NCI-H345 treated with DMSO at 0.1 percent for 48 hours (cell line): ENCODE measurements around the gene KCNC4.
A peak's percentile ranks its signal among the peaks of the same experiment; 100 is the strongest.

ENCODE experiments used
- DNase-seq: peaks from one replicate; lab custom pipeline; 2025; ENCODE audit not compliant: unreplicated experiment; lab: John Stamatoyannopoulos, UW

KCNC4 gene

GRCh38 chr1:110209715-110210603, at the start of gene KCNC4:
Gene KCNC4 (plus strand): TSS chr1:110210314. CDS start chr1:110211500, 1,186 bp downstream.
- DNase-seq: peak; percentile 37

- DNase-seq: no peak
Observed at GRCh38 chr1:110160538-110161100, 49.5 kb upstream of the KCNC4 start.

DNA sequence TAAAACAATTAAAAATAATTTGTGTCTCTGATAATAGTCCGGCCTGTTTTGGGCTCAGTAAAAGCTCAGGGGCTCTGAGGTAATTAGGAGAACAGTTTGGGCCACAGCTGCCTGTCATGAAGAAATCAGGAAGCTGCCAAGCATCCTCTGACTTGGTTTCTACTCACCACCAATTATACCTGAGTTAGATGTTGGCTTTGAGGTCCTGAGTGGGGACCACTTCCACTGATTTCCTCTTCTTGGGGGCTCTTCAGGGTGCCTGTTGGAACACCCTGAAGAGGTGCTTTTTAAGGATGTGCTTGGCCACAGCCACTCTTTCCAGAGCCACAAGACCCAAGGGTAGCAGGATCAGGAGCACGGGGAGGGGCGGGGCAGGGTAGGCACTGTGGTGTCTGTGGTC, 48.9 kb upstream of the KCNC4 start:
- no peak for DNase-seq

DNA sequence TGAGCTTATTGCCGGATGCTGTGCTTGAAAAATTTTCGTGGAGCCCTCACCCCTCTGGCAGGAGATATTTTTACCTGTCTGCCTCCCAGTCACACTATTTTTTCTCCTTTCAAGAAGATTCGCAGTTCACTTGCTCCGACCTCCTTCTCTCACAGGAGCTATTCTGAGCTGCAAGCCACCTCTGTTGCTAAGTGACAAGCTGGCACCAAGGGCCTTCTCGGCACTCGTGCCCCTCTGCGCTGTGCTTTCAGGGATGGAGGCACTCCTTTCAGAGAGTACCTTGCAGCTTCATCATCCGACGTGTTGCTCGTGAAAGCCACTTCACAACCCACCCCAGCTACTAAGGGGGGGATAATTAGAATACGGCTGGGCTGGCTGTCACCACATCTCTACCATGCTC, 48.3 kb upstream of the KCNC4 start:
- no peak for DNase-seq

- DNase-seq: peak; percentile 12
Observed at GRCh38 chr1:110163591-110163990, 46.5 kb upstream of the KCNC4 start.

GRCh38 chr1:110164725-110165350, 45.3 kb upstream of the KCNC4 start:
- no peak for DNase-seq

DNA sequence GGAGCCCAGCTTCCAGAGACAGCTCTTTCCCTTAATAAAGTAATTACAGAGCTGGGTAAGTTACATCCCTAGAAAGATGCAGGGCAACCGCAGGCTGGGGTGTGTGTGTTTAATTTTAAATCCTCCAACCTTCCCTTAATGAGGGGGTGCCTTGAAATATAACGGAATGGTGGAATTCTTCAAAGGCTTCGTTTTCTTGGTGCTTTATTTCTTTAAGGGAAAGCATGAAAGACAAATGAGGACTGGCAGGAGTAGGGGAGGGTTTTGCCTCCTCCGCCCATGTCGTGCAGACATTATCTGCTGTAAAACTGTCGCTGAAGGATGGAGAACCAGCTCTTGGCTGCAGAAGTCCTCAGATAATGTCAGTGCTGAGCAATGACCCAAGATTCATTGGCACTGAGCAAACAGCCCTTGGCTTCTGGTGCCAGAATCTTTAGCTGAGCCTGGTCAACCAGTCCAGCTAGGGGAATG, 44.3 kb upstream of the KCNC4 start:
- no peak for DNase-seq

- no peak for DNase-seq
Observed at GRCh38 chr1:110166861-110167260, 43.3 kb upstream of the KCNC4 start.

- DNase-seq: no peak
Observed at GRCh38 chr1:110170766-110171733, 39.1 kb upstream of the KCNC4 start.

- DNase-seq: no peak
Observed at GRCh38 chr1:110172001-110172400, 38.1 kb upstream of the KCNC4 start.

GRCh38 chr1:110173466-110174105, 36.5 kb upstream of the KCNC4 start:
- no peak for DNase-seq

DNA sequence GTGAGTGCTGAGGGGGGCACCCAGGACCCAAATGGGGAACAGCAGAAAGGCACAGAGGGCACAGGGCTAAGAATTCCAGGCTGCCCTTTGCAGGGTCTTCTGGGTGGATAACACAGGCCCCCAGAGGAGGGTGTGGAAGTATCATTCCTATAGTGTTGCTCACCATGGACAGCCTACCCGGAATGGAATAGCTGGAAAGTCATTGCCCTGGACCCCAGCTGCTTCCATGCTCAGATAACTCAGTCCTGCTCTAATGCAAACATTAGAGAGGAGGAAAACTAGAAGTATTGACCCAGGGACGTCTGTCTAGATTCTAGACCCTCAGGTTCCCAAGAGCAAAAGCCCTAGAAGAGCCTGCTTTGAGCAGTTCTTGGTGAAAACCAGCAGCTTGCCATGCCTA, 35.2 kb upstream of the KCNC4 start:
- no peak for DNase-seq

- peak; percentile 89 for DNase-seq
Observed at GRCh38 chr1:110176299-110176956, 33.7 kb upstream of the KCNC4 start.

DNA sequence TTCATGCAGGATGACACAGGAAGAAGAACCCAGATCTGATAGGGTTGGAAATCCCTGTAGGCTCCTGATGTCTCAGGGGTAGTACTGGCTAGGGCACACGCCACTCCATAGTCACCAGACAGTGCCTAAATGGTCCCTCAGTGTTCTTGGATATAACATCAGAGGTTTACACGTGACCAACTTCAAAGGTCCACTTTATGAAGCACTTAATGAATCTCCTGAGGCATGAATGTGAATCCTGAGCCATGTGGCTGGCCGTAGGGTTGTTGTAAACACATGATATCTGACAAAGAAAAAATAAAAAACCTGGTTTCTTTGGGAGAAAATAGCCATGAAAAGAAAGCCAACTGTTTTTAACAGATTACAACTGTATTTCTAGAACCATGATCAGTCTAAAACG, 32.3 kb upstream of the KCNC4 start:
- no peak for DNase-seq

- no peak for DNase-seq
Observed at GRCh38 chr1:110183642-110184167, 26.4 kb upstream of the KCNC4 start.

DNA sequence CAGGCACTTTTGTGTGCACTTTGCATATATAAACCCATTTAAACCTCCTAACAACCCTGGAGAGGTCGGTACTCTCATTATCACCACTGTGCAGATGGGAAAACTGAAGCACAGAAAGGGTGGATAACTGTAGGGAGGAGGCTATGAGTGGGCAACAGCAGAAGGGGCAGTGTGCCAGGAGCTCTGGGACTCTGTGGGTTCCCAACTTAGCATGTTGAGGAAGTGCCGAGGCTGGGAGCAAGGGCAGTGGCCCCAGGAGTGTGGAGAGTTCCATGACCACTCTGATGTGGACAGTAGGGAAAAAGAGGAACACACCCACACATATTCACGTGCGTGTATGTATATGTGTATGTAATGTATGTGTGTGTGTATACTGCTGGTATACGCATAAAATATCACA, 25.7 kb upstream of the KCNC4 start:
- DNase-seq: no peak

- peak; percentile 84 for DNase-seq
Observed at GRCh38 chr1:110185181-110185580, 24.9 kb upstream of the KCNC4 start.

DNA sequence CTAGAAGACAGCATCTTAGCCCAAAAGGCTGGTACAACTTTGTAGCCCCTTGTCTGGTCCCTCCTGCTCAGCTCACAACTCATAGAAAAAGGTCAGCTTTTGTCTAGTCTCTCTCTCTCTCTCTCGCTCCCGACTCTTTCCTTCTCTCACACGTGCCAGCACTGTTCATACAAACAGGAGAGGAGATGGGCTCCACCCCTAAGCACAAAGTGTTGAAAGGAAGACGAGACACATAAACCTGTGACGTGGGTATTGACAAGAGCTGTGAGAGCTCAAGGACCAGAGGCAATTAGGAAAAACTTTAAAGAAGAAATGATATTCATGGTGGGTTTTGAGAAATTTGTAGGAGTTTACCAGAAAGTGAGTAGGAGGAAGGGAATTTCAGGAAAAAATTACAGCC, 23.6 kb upstream of the KCNC4 start:
- no peak for DNase-seq

DNA sequence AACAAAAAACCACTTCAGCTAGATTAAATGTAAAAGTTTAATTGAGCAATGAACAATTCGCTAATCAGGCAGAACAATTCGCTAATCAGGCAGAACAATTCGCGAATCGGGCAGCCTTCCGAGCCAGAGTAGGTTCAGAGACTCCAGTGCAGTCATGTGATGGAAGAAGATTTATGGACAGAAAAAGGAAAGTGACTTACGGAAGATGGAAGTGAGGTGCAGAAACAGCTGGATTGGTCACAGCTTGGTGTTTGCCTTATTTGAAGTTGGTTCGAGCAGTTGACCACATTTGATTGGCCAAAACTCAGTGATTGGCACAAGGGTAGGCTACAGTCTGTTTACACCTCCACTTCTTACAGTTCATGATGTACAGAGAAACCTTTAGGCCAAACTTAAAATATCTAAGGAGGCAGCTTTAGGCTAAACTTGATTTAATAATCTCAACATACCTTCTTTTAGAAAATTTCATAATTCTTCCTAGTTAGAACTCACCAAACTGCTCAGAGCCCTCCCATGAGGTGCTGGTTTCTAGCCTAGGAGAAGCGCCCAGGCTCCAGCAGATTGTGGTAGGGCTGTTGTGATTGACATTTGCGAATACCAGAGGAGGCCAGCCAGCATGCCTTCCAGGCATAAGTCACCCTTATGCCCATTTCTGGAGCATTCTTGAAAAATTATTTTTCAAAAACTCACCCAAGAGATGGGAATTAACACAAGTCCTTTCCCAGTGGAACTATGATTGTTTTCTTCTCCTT, 22.8 kb upstream of the KCNC4 start:
- DNase-seq: no peak
